Tibial nerve (tissue), 4 donors: Measurements from ENCODE around the gene UBASH3A. TPM values are rescaled to one million over a fixed set of nuclear protein-coding genes. Genes with fewer than 3 reads are reported as not detected.

ENCODE experiments used
- DNase-seq, 2 donors: peaks; one replicate each; pipeline ENCODE4 v3.0.0-alpha.2; 2019; ENCODE audit warnings: low spot score in 2 of 2
- H3K27ac ChIP-seq, 4 donors: fragments of 200-600 bp; sonication (generic) in 3 of 4; one replicate each; pipeline ENCODE4 v1.5.1; 2017 to 2019; ENCODE audit warnings: mild to moderate bottlenecking in 1 of 4
- H3K27me3 ChIP-seq, 2 donors: fragments of 200-600 bp; sonication (generic) in 1 of 2; one replicate each; pipeline versions ENCODE4 v1.5.1 to v1.6.0; 2017 to 2019
- H3K36me3 ChIP-seq, 3 donors: fragments of 200-600 bp; sonication (generic); one replicate each; pipeline ENCODE4 v1.5.1; 2018 to 2019
- H3K4me1 ChIP-seq, 4 donors: fragments of 200-600 bp; sonication (generic) in 3 of 4; one replicate each; pipeline ENCODE4 v1.5.1; 2017 to 2019
- H3K4me3 ChIP-seq, 4 donors: fragments of 200-600 bp; sonication (generic) in 3 of 4; one replicate each; pipeline ENCODE4 v1.5.1; 2017 to 2019; ENCODE audit warnings: mild to moderate bottlenecking in 1 of 4, moderate library complexity in 1 of 4
- H3K9me3 ChIP-seq, 4 donors: fragments of 200-600 bp; sonication (generic) in 3 of 4; one replicate each; pipeline ENCODE4 v1.5.1; 2017 to 2019
- CTCF ChIP-seq, 5 experiments: fragments of 200-600 bp in 3 of 5; fragments of 450-650 bp in 2 of 5; sonication (generic) in 3 of 5; IDR thresholded peaks; one replicate each; pipeline ENCODE4 v1.5.1; 2016 to 2019; ENCODE audit warnings: antibody characterized with exemption in 5 of 5, mild to moderate bottlenecking in 3 of 5, moderate library complexity in 2 of 5
- EP300 ChIP-seq, 2 donors: sonication (generic); formaldehyde crosslinking; IDR thresholded peaks; one replicate each; pipeline ENCODE4 v1.6.1; 2017; ENCODE audit warnings: antibody characterized with exemption in 2 of 2, mild to moderate bottlenecking in 1 of 2
- POLR2A ChIP-seq, 2 donors: fragments of 450-650 bp; IDR thresholded peaks; one replicate each; pipeline ENCODE4 v1.6.1; 2017; ENCODE audit warnings: antibody characterized with exemption in 2 of 2, mild to moderate bottlenecking in 2 of 2, moderate library complexity in 2 of 2
- WGBS, 2 donors: methylation state at CpG; one replicate each; pipeline ENCODE4 v1.1.5; 2018; 5-methylcytosine and 5-hydroxymethylcytosine counted together
- total RNA-seq, 4 donors: library from RNA; depleted of rRNA; stranded (reverse); fragments of >200 nt; gene quantifications; one replicate each; pipeline ENCODE4 v1.1.0, GENCODE V29; 2016

The UBASH3A gene
- total RNA-seq, 4 donors from 2014 or later = 0.59 to 5.9 (median 0.90) TPM; not detected in 1

- H3K4me1 ChIP-seq = no peaks in the 10 kb centered on the region
- no peaks in the 10 kb centered on the region for H3K36me3 ChIP-seq
- no peak overlapping the region for H3K4me3 ChIP-seq
- TF ChIP-seq CTCF (IDR thresholded peaks at IDR 0.05) = no peak
- TF ChIP-seq EP300 (IDR thresholded peaks at IDR 0.05) = no peak
- no peak for TF ChIP-seq POLR2A (IDR thresholded peaks at IDR 0.05)
- no peak for DNase-seq
- 62 to 92% methylated on average over 3 of the region's 3 CpGs for WGBS, 2 donors
- H3K27me3 ChIP-seq = no peaks in the 10 kb centered on the region
- no peak overlapping the region for H3K27ac ChIP-seq
- peaks cover 0 to 35% (median 2%) of the 10 kb centered on the region in 4 donors for H3K9me3 ChIP-seq
Observed at GRCh38 chr21:42434884-42435283, 31.2 kb downstream of the UBASH3A start.

- Histone ChIP-seq H3K27me3 (no peaks in the 10 kb centered on the region), H3K9me3 (peaks cover 0 to 35% (median 2%) of the 10 kb centered on the region in 4 donors), H3K4me1 (no peaks in the 10 kb centered on the region), H3K36me3 (no peaks in the 10 kb centered on the region), H3K27ac (no peak overlapping the region), H3K4me3 (no peak overlapping the region)
- WGBS, 2 donors = 74 to 86% methylated on average over 4 of the region's 4 CpGs
- TF ChIP-seq EP300 (IDR thresholded peaks at IDR 0.05) = no peak
- no peak for TF ChIP-seq POLR2A (IDR thresholded peaks at IDR 0.05)
- no peak for DNase-seq
Observed at GRCh38 chr21:42435401-42435800, 31.7 kb downstream of the UBASH3A start.

- no peak for DNase-seq
- Histone ChIP-seq H3K9me3 (peaks cover 0 to 35% (median 2%) of the 10 kb centered on the region in 4 donors), H3K4me1 (no peaks in the 10 kb centered on the region), H3K27ac (no peak overlapping the region), H3K27me3 (no peaks in the 10 kb centered on the region), H3K4me3 (no peak overlapping the region), H3K36me3 (no peaks in the 10 kb centered on the region)
- TF ChIP-seq EP300 (IDR thresholded peaks at IDR 0.05) (no peak), CTCF (IDR thresholded peaks at IDR 0.05) (no peak), POLR2A (IDR thresholded peaks at IDR 0.05) (no peak)
Observed at GRCh38 chr21:42435833-42436232, 32.1 kb downstream of the UBASH3A start.

GRCh38 chr21:42436914-42437313 lies 33.2 kb downstream of the UBASH3A start:
- peaks cover 0 to 26% (median 2%) of the 10 kb centered on the region in 4 donors for H3K9me3 ChIP-seq
- H3K27ac ChIP-seq = no peak overlapping the region
- no peaks in the 10 kb centered on the region for H3K4me1 ChIP-seq
- TF ChIP-seq CTCF (IDR thresholded peaks at IDR 0.05) (no peak), POLR2A (IDR thresholded peaks at IDR 0.05) (no peak), EP300 (IDR thresholded peaks at IDR 0.05) (no peak)
- no peak overlapping the region for H3K4me3 ChIP-seq
- DNase-seq = no peak
- H3K27me3 ChIP-seq = no peaks in the 10 kb centered on the region
- H3K36me3 ChIP-seq = no peaks in the 10 kb centered on the region

- no peak overlapping the region for H3K27ac ChIP-seq
- H3K4me3 ChIP-seq = no peak overlapping the region
- no peaks in the 10 kb centered on the region for H3K4me1 ChIP-seq
- H3K9me3 ChIP-seq = peaks cover 0 to 18% (median 0%) of the 10 kb centered on the region in 4 donors
- H3K27me3 ChIP-seq = no peaks in the 10 kb centered on the region
- no peaks in the 10 kb centered on the region for H3K36me3 ChIP-seq
- TF ChIP-seq EP300 (IDR thresholded peaks at IDR 0.05) (no peak), CTCF (IDR thresholded peaks at IDR 0.05) (no peak), POLR2A (IDR thresholded peaks at IDR 0.05) (no peak)
- 48 to 50% methylated on average over 8 of the region's 8 CpGs for WGBS, 2 donors
- DNase-seq = no peak
Observed at GRCh38 chr21:42437786-42438185, 34.1 kb downstream of the UBASH3A start.
